NCI-H1092 treated with DMSO at 0.1 percent for 48 hours (cell line): ENCODE results near the gene UNC50.

Experiments used
- DNase-seq: peaks from one replicate; lab custom pipeline; 2025; lab: John Stamatoyannopoulos, UW

The UNC50 gene

GRCh38 chr2:98664323-98664722, 55.9 kb downstream of the UNC50 start:
- DNase-seq, result no peak

GRCh38 chr2:98665677-98666076, 57.3 kb downstream of the UNC50 start:
- DNase-seq, result no peak
